HUES64 (cell line): ENCODE measurements around the gene FAM184A.

Experiments used
- H3K27ac ChIP-seq: 2 replicates; pipeline ENCODE4 v1.7.0; 2013; ENCODE audit warnings: low read depth, low read length, inconsistent platforms
- H3K27me3 ChIP-seq: 2 replicates; pipeline ENCODE4 v1.6.1; 2013; ENCODE audit warnings: mild to moderate bottlenecking, low read length; ENCODE audit not compliant: insufficient read depth
- H3K36me3 ChIP-seq: 2 replicates; pipeline ENCODE4 v1.6.1; 2013; ENCODE audit warnings: mild to moderate bottlenecking, low read length; ENCODE audit not compliant: insufficient read depth
- H3K4me1 ChIP-seq: 2 replicates; pipeline ENCODE4 v1.6.1; 2013; ENCODE audit warnings: mild to moderate bottlenecking, low read length, moderate library complexity; ENCODE audit not compliant: insufficient read depth
- H3K4me3 ChIP-seq: 2 replicates; pipeline ENCODE4 v1.5.1; 2013; ENCODE audit warnings: mild to moderate bottlenecking, low read length, moderate library complexity
- H3K9ac ChIP-seq: 2 replicates; pipeline ENCODE4 v1.6.1; 2013; ENCODE audit warnings: mild to moderate bottlenecking, low read depth, low read length
- H3K9me3 ChIP-seq: 2 replicates; pipeline ENCODE4 v1.6.1; 2013; ENCODE audit warnings: low read depth, low read length; ENCODE audit not compliant: insufficient read depth
- WGBS: fragments of 150-250, 120-280 bp; methylation state at CpG from one replicate; pipeline ENCODE4 v1.1.7; 2013; ENCODE audit warnings: missing lambda C conversion rate; 5-methylcytosine and 5-hydroxymethylcytosine counted together

Gene FAM184A

GRCh38 chr6:118963003-118963402 is 115.5 kb downstream of the FAM184A start:
- H3K9me3 ChIP-seq = no peaks in the 10 kb centered on the region
- no peak overlapping the region for H3K4me3 ChIP-seq
- H3K36me3 ChIP-seq = no peaks in the 10 kb centered on the region

DNA sequence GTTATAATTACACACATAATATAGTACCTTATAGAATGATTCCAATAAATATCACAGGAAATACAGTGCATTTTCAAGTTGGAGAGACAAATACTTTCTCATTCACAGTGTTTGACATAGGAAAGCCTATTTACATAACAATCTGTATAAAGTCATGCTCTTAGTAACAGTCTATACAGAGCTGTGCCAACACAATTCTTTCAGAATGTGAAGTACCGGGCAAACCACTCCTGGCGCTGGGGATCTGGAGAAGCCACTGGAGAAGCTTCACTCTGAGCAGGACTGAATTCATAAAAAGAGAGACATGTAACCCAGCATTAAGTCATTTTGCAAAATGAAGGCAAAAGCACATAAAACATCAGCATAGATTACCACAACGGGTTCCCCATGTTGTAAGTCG is 118.6 kb downstream of the FAM184A start:
- no peak overlapping the region for H3K27ac ChIP-seq
- H3K4me3 ChIP-seq = no peak overlapping the region
- no peaks in the 10 kb centered on the region for H3K4me1 ChIP-seq
- no peaks in the 10 kb centered on the region for H3K36me3 ChIP-seq
- H3K9ac ChIP-seq = no peak overlapping the region
- WGBS = 93% methylated on average over 4 of the region's 4 CpGs
- H3K9me3 ChIP-seq = no peaks in the 10 kb centered on the region
- H3K27me3 ChIP-seq = no peaks in the 10 kb centered on the region

More at GRCh38 chr6:118963003-118963402, 115.5 kb downstream of the FAM184A start:
- Histone ChIP-seq H3K4me1 (no peaks in the 10 kb centered on the region), H3K9ac (no peak overlapping the region), H3K27me3 (no peaks in the 10 kb centered on the region), H3K27ac (no peak overlapping the region)

GRCh38 chr6:118953391-118953790 is 125.1 kb downstream of the FAM184A start:
- Histone ChIP-seq H3K27ac (no peak overlapping the region), H3K36me3 (no peaks in the 10 kb centered on the region), H3K27me3 (no peaks in the 10 kb centered on the region), H3K9ac (no peak overlapping the region), H3K4me3 (no peak overlapping the region), H3K9me3 (no peaks in the 10 kb centered on the region), H3K4me1 (no peaks in the 10 kb centered on the region)
- 91% methylated on average over 2 of the region's 2 CpGs for WGBS

DNA sequence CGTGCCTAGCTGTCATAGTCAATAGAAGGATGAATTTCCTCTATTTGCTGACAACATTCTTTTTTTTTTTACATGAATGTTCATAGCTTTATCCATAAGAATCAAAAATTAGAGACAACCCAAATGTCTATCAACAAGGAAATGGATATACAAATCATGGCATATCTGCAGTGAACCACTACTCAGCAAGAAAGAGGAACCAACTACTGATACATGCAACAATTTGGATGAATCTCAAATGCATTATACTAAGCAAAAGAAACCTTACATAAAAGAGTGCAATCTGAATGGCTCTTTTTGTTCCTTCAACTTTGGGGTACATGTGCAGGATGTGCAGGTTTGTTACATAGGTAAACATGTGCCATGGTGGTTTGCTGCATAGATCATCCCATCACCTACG is 125.8 kb downstream of the FAM184A start:
- Histone ChIP-seq H3K4me1 (no peaks in the 10 kb centered on the region), H3K27ac (no peak overlapping the region), H3K9me3 (no peaks in the 10 kb centered on the region), H3K9ac (no peak overlapping the region), H3K27me3 (no peaks in the 10 kb centered on the region), H3K4me3 (no peak overlapping the region), H3K36me3 (no peaks in the 10 kb centered on the region)
- WGBS = 94% methylated on average over 2 of the region's 2 CpGs

DNA sequence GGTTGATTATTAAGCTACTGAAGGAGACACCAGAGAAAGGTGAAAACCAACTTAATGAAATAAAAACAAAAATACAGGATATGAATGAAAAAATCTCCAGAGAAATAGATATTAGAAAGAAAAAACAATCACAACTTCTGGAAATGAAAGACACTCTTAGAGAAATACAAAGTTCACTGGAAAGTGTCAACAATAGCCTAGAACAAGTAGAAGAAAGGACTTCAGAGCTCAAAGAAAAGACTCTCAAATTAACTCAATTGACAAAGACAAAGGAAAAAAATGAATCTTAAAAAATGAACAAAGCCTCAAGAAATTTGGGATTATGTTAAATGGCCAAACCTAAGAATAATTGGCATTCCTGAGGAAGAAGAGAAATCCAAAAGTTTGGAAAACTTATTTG is 133.2 kb downstream of the FAM184A start:
- H3K4me3 ChIP-seq = no peak overlapping the region
- no peaks in the 10 kb centered on the region for H3K4me1 ChIP-seq
- no peaks in the 10 kb centered on the region; the same call in 1 of the 2 replicates for H3K9me3 ChIP-seq
- H3K27ac ChIP-seq = no peak overlapping the region
- no peaks in the 10 kb centered on the region for H3K36me3 ChIP-seq
- no peaks in the 10 kb centered on the region for H3K27me3 ChIP-seq
- no peak overlapping the region for H3K9ac ChIP-seq

DNA sequence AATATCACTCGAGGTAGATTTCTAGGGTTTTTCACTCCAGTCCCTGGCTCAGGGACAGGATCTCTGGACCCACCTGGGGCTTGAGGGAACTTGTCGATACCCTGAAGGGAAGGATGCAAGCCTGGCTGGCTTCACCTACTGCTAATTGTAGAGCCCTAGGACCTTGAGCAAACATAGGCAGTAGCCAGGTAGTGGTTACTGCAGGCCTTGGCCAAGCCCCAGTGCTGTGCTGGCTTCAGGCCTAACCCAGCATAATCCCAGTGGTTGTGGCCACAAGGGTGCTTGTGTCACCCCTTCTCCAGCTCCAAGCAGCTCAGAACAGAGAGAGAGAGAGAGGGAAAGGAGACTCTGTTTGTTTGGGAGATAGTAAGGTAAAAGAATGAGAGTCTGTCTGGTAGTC is 137.7 kb downstream of the FAM184A start:
- Histone ChIP-seq H3K9me3 (no peaks in the 10 kb centered on the region; the same call in 1 of the 2 replicates), H3K27me3 (no peaks in the 10 kb centered on the region), H3K36me3 (peaks cover 3% of the 10 kb centered on the region), H3K4me3 (no peak overlapping the region), H3K4me1 (peaks cover 4% of the 10 kb centered on the region), H3K27ac (no peak overlapping the region), H3K9ac (no peak overlapping the region)
- WGBS = 93% methylated on average over 2 of the region's 2 CpGs

GRCh38 chr6:118939683-118940082 is 138.8 kb downstream of the FAM184A start:
- Histone ChIP-seq H3K9ac (no peak overlapping the region), H3K4me1 (peaks cover 10% of the 10 kb centered on the region)
- WGBS = 92% methylated on average over 1 of the region's 1 CpG

DNA sequence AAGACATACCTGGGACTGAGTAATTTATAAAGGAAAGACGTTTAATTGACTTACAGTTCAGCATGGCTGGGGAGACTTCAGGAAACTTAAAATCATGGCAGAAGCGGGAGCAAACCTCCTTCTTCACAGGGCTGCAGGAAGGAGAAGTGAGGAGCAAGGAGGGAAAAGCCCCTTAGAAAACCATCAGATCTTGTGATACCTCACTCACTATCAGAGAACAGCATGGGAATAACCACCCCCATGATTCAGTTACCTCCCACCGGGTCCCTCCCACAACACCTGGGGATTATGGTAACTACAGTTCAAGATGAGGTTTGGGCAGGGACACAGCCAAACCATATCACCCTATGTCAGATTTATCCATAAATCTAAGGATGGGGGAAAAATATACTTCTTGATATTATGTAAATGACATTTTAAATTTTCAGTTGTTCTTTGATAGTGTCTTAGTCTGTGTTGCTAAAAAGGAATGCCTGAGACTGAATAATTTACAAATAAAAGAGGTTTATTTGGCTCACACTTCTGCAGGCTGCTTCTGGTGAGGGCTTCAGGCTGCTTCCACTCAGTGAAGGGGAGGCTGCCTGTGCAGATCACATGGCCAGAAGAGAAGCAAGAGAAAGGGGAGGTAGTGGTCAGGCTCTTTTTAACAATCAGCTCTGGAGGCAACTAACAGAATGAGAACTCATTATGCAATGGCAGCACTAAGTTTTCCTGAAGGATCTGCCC is 142.3 kb downstream of the FAM184A start:
- Histone ChIP-seq H3K27ac (no peak overlapping the region), H3K4me1 (peaks cover 17% of the 10 kb centered on the region), H3K36me3 (peaks cover 21% of the 10 kb centered on the region), H3K4me3 (peak overlapping the region; percentile 95), H3K27me3 (no peaks in the 10 kb centered on the region), H3K9ac (no peak overlapping the region), H3K9me3 (no peaks in the 10 kb centered on the region)
- WGBS = 75% methylated on average over 3 of the region's 3 CpGs

More at GRCh38 chr6:118939683-118940082, 138.8 kb downstream of the FAM184A start:
- peaks cover 3% of the 10 kb centered on the region for H3K36me3 ChIP-seq
- H3K4me3 ChIP-seq = no peak overlapping the region
- H3K27ac ChIP-seq = no peak overlapping the region
- no peaks in the 10 kb centered on the region for H3K27me3 ChIP-seq
- H3K9me3 ChIP-seq = no peaks in the 10 kb centered on the region; the same call in 1 of the 2 replicates

DNA sequence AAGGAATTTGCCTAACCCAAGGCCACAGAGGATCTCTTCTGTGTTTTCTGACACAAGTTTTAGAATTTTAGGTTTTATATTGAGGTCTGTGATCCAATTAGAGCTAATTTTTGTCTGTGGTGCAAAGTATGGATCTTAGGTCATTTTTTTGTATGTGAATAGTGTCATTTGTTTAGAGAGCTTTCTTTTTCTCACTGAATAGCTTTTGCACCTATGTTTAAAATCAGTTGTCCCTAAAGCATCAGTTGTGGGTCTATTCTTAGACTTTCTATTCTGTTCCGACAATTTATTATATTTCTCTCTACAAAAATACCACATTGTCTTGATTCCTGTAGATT is 143.2 kb downstream of the FAM184A start:
- Histone ChIP-seq H3K4me3 (peak overlapping the region; percentile 95), H3K27ac (peak overlapping the region; percentile 62)

DNA sequence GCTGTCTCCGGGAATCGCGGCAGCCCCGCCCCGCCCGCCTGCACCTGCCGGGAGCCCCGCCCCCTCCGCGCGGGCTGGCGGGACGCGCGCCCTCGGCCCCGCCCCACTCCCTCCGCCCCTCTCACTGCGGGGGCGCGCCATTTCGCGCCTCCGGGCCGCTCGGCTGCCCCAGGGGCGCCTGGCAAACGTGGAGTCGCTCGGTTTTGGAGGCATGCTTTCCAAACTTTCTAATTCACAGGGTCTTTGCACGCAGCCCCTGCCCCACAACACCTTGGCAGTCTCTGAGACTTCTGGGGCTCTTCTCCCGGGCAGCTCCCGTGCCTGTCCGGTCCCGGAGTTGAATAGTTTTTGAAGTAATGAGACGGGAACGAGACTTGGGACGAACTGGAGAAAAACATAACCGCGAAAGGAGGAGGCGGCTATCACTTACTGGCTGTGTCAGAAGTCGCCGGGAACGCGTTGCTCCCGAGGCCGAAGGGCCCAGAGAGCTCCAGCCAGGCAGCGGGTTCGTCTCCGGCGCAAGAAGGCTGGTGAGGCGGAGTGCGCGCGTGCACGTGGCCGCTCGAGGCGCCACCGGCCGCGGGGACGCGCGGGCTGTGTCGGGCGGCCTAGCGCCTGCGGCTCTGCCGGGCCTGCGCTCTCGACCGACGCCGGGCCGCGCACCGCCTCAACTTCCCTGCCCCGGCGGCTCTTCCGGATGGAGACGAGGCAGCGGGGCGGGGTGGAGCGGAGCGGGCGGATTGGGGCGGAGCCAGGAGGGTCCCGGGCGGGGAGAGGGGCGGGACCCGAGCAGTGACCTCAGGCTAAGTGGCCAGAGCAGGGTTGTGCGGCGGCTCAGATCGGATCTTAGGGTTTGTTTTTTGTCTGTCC is 143.8 kb downstream of the FAM184A start, which contains the start of gene MCM9:
Gene MCM9, minus strand, starts transcription at position 699 of the 870 bp plus-strand sequence. CDS start 3,436 bp downstream, outside the sequence.
- WGBS = under 1% methylated on average over 95 of the region's 95 CpGs
- Histone ChIP-seq H3K27me3 (no peaks in the 10 kb centered on the region), H3K9ac (peak within 1 kb of the TSS; percentile 96), H3K27ac (peak within 1 kb of the TSS; percentile 95), H3K9me3 (no peaks in the 10 kb centered on the region), H3K36me3 (peaks cover 32% of the 10 kb centered on the region), H3K4me3 (peak within 1 kb of the TSS; percentile 95), H3K4me1 (peaks cover 17% of the 10 kb centered on the region)

More for the DNA sequence above, 143.2 kb downstream of the FAM184A start:
- Histone ChIP-seq H3K4me1 (peaks cover 17% of the 10 kb centered on the region), H3K36me3 (peaks cover 30% of the 10 kb centered on the region), H3K9ac (peak overlapping the region; percentile 77), H3K27me3 (no peaks in the 10 kb centered on the region), H3K9me3 (no peaks in the 10 kb centered on the region)
- WGBS = 76% methylated on average over 1 of the region's 1 CpG

GRCh38 chr6:118933855-118934460 is 144.5 kb downstream of the FAM184A start:
- WGBS = 40% methylated on average over 8 of the region's 8 CpGs
- peak overlapping the region; percentile 95 for H3K4me3 ChIP-seq
- no peak overlapping the region for H3K27ac ChIP-seq
- peaks cover 40% of the 10 kb centered on the region for H3K36me3 ChIP-seq
- peak overlapping the region; percentile 20; the same call in 1 of the 2 replicates for H3K9ac ChIP-seq
- H3K4me1 ChIP-seq = peaks cover 17% of the 10 kb centered on the region
- H3K9me3 ChIP-seq = no peaks in the 10 kb centered on the region
- no peaks in the 10 kb centered on the region for H3K27me3 ChIP-seq
